CD4-positive, alpha-beta T cell treated with Interferon alpha-2 for 1 hour (primary cell): ENCODE data around the gene OS9.
"Not testable (repeated sequence)": the region's sequence is repeated elsewhere in the genome, so short reads cannot be mapped to it uniquely, and the experiment has no call there.

ENCODE experiments used
- DNase-seq, 2 donors: peaks; one replicate each; pipeline ENCODE4 v3.0.0-alpha.2; 2020 to 2022

Gene OS9, protein sequence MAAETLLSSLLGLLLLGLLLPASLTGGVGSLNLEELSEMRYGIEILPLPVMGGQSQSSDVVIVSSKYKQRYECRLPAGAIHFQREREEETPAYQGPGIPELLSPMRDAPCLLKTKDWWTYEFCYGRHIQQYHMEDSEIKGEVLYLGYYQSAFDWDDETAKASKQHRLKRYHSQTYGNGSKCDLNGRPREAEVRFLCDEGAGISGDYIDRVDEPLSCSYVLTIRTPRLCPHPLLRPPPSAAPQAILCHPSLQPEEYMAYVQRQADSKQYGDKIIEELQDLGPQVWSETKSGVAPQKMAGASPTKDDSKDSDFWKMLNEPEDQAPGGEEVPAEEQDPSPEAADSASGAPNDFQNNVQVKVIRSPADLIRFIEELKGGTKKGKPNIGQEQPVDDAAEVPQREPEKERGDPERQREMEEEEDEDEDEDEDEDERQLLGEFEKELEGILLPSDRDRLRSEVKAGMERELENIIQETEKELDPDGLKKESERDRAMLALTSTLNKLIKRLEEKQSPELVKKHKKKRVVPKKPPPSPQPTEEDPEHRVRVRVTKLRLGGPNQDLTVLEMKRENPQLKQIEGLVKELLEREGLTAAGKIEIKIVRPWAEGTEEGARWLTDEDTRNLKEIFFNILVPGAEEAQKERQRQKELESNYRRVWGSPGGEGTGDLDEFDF

DNA sequence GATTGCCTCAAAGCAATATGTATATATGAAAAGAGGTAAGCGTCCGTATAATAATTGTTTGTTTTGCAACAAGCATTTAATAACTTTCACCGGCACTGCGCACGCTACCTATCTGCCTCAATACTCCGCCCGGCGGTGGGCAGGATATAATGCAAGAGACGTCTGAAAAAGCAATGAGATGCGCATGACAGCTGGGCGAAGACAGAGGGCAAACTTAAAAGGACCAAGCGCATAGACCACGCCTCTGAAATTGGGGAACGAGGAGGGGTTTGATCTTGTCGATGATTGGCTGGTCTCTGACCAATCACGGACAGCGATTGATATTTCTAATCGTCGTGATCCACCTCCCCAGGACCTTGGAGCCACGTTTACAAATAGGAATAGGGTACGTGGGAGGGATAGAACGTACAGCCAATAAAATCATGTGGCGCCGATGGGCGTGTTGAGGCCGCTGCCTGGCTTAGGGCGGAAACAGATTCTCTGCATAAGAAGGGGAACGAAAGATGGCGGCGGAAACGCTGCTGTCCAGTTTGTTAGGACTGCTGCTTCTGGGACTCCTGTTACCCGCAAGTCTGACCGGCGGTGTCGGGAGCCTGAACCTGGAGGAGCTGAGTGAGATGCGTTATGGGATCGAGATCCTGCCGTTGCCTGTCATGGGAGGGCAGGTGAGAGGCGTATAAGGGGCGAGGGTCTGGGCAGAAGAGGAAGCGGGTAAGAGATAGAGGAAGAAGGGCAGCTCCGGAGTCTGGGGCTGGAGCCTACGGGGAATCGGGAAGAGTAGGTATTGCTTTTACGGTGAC lies at the start of gene OS9:
OS9 (plus strand) TSS at position 474 of the 800 bp plus-strand sequence; CDS start at position 504, 30 bp downstream.
- DNase-seq = peak; percentile 99

DNA sequence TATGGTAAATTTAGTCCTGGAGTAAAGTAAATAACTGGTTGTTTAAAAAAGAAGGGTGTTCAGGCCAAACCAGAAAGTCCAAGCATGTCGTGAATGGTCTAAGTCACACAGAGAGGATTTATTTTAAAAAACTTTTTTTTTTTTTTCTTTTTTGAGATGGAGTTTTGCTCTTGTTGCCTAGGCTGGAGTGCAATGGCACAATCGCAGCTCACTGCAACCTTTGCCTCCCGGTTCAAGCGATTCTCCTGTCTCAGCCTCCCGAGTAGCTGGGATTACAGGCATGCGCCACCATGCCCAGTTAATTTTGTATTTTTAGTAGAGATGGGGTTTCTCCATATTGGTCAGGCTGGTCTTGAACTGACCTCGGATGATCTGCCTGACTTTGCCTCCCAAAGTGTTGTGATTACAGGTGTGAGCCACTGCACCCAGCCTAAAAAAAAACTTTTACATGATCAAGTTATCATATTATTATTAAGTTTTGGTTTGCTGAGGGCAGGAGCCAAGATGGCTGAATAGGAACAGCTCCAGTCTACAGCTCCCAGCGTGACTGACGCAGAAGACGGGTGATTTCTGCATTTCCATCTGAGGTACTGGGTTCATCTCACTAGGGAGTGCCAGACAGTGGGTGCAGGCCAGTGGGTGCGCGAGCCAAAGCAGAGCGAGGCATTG lies 47.8 kb upstream of the OS9 start:
- not testable (repeated sequence) for DNase-seq

DNA sequence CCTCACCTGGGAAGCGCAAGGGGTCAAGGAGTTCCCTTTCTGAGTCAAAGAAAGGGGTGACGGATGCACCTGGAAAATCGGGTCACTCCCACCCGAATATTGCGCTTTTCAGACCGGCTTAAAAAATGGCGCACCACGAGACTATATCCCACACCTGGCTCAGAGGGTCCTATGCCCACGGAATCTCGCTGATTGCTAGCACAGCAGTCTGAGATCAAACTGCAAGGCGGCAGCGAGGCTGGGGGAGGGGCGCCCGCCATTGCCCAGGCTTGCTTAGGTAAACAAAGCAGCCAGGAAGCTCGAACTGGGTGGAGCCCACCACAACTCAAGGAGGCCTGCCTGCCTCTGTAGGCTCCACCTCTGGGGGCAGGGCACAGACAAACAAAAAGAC lies 47.3 kb upstream of the OS9 start:
- not testable (repeated sequence) for DNase-seq

- DNase-seq = no peak
Observed at GRCh38 chr12:57654042-57654441, 39.9 kb upstream of the OS9 start.

DNA sequence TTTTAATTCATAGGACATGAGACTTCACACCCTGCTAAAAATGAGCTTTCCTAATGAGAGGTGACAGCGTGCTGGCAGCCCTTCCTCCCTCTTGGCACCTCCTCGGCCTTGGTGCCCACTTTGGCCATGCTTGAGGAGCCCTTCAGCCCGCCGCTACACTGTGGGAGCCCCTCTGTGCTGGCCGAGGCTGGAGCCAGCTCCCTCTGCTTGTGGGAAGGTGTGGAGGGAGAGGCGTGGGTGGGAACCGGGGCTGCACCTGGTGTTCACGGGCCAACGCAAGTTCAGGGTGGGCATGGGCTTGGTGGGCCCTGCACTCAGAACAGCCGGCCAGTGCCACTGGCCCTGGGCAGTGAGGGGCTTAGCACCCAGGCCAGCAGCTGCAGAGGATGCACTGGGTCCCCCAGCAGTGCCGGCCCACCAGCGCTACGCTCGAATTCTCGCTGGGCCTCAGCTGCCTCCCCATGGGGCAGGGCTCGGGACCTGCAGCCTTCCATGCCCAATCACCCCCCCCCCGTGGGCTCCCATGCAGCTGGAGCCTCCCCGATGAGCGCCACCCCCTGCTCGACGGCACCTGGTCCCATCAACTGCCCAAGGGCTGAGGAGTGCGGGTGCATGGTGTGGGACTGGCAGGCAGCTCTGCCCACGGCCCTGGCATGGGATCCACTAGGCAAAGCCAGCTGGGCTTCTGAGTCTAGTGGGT lies 38.2 kb upstream of the OS9 start:
- DNase-seq = no peak

DNA sequence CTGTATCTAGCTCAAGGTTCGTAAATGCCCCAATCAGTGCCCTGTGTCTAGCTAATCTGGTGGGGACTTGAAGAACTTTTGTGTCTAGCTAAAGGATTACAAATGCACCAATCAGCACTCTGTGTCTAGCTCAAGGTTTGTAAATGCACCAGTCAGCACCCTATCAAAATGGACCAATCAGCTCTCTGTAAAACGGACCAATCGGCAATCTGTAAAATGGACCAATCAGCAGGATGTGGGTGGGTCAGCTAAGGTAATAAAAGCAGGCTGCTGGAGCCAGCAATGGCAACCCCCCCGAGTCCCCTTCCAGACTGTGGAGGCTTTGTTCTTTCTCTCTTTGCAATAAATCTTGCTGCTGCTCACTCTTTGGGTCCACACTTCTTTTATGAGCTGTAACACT lies 37.5 kb upstream of the OS9 start:
- not testable (repeated sequence) for DNase-seq

DNA sequence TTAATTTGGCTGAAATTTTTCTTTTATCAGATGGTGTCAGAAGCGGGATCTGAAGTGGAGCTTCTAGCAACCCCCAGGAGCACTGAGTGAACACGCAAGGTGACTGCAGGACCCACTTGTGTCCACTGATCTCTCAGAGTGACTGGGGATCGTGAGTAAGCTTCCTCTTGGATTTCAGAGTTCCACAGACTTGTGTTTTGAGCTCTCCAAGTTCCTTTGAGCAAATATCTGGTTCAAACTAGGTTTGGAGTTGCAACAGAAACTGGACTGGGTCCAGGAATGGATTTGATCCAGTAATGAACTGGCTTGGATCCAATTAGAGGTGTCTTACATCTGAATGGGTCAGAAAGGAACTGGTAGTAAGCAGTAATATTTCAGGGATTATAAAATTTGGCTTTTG lies 36.2 kb upstream of the OS9 start:
- DNase-seq = no peak

GRCh38 chr12:57658890-57659289 lies 35.0 kb upstream of the OS9 start:
- no peak for DNase-seq

DNA sequence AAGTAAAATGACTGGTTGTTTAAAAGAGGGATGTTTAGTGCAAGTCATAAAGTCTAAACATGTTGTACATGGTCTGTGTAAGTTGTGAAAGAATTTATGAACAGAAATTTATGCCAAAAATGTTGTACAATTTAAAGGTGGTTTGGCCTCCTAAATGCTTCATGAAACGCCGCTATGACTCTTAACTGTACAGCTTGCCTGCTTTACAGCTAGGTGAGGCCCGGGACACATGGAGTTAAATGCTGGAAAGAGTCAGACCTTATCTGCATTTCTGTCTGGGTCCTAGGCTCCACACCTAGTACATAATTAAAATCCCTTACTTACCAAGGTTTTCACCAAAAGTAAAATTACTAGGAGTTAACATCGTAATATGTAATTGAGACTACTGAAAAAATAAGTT lies 32.6 kb upstream of the OS9 start:
- no peak for DNase-seq

DNA sequence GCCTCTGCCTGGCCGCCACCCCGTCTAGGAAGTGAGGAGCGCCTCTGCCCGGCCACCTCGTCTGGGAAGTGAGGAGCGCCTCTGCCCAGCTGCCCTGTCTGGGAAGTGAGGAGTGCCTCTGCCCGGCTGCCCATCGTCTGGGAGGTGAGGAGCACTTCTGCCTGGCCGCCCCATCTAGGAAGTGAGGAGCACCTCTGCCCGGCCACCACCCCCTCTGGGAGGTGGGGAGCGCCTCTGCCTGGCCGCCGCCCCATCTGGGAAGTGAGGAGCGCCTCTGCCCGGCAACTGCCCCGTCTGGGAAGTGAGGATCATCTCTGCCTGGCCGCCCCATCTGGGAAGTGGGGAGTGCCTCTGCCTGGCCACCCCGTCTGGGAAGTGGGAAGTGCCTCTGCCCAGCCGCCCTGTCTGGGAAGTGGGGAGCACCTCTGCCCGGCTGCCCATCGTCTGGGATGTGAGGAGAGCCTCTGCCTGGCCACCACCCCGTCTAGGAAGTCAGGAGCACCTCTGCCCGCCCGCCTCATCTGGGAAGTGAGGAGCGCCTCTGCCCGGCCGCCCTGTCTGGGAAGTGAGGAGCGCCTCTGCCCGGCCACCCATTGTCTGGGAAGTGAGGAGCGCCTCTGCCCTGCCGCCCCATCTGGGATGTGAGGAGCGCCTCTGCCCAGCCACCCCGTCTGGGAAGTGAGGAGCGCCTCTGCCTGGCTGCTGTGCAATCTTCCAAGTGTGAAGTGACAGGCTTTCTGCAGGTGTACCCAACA lies 28.7 kb upstream of the OS9 start:
- not testable (repeated sequence) for DNase-seq

DNA sequence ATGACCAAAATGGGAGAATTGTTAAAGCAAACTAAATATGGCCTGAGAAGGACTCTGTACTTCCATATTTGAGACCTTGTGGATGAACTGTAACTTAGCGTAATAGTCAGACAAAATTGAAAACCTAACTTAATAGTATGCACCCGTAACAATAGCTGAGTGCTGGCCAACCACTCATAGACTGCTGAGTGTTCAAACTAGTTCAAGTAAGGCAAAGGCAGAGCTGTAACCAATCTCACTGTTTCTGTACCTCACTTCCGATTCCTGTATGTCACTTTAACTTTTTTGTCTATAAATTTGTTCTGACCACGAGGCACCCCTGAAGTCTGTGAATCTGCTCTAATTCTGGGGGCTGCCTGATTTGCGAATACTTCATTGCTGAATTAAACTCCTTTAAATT lies 27.0 kb upstream of the OS9 start:
- DNase-seq = no peak

DNA sequence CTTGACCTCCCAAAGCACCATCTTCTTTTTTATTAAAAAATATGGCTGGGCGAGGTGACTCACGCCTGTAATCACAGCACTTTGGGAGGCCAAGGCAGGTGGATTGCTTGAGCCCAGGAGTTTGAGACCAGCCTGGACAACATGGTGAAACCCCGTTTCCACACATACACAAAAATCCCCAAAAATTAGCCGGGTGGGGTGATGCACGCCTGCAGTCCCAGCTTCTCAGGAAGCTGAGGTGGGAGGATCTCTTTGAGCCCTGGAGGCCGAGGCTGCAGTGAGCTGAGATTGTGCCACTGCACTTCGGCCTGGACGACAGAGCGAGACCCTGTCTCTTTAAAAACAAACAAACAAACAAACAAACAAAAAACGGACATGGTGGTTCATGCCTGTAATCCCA lies 24.2 kb upstream of the OS9 start:
- not testable (repeated sequence) for DNase-seq

GRCh38 chr12:57671811-57672210 lies 22.1 kb upstream of the OS9 start:
- not testable (repeated sequence) for DNase-seq

GRCh38 chr12:57672801-57673200 lies 21.1 kb upstream of the OS9 start:
- DNase-seq = no peak

GRCh38 chr12:57674691-57675090 lies 19.2 kb upstream of the OS9 start:
- no peak for DNase-seq

DNA sequence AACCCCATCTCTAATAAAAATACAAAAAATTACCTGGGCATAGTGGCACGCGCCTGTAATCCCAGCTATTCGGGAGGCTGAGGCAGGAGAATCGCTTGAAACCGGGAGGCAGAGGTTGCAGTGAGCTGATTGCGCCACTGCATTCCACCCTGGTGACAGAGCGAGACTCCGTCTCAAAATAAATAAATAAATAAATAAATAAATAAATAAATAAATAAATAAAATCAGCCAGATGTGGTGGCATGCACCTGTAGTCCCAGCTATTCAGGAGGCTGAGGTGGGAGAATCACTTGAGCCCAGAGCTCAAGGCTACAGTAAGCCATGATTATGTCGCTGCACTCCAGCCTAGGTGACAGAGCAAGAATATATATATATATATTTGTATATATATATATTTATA lies 16.0 kb upstream of the OS9 start:
- DNase-seq = not testable (repeated sequence)

DNA sequence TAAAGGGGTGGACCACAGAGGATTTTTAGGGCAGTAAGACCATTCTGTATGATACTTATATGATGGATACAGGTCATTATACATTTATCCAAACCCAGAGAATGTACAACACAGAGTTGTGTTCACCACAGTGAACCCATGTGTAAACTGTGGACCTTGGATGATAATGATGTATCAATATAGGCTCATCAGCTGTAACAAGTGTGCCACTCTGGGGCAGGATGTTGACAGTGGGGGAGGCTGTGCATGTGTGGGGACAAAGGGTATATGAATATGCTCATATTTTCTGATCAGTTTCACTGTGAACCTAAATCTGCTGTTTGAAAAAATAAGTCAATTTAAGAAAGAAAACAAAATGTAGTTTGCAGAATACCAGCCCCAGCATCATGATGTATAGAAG lies 14.2 kb upstream of the OS9 start:
- DNase-seq = no peak

DNA sequence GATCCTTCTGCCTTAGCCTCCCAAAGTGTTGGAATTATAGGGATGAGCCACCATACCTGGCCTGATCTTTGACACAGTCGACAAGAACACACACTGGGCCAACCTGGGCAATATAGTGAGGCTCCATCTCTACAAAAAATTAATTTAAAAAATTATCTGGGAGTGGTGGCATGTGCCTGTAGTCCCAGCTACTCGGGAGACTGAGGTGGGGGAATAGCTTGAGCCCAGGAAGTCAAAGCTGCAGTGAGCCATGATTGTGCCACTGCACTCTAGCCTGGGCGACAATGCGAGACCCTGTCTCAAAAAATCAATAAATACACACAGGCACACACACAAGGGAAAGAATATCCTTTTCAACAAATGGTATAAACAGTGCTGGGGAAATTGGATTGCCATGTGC lies 6.1 kb upstream of the OS9 start:
- no peak for DNase-seq

DNA sequence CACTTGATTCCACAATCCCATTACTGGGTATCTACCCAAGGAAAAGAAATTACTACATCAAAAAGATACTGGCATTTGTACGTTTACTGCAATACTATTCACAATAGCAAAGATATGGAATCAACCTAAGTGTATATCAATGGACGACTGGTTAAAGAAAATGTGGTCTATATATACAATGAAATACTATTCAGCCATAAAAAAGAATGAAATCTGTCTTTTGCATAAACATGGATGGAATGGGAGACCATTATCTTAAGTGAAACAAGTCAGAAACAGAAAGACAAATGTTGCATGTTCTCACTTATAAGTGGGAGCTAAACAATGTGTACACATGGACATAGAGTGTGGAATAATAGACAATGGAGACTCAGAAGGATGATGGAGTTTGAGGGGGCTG lies 5.0 kb upstream of the OS9 start:
- DNase-seq = no peak

DNA sequence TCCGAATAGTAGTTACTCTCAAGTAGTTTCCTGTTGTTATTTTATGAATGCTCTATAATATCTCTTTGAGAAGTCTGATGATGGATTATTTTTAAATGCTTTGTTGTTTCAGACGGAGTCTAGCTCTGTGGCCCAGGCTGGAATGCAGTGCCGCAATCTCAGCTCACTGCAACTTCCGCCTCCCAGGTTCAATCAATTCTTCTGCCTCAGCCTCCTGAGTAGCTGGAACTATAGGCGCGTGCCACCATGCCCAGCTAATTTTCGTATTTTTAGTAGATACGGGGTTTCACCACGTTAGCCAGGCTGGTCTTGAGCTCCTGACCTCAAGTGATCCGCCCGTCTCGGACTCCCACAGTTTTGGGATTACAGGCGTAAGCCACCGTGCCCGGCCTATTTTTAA lies 1.4 kb upstream of the OS9 start:
- no peak for DNase-seq

GRCh38 chr12:57693317-57693658 lies 644 bp upstream of the OS9 start:
- DNase-seq = no peak
